ENCODE measurements around the gene LRRC27.

DNA sequence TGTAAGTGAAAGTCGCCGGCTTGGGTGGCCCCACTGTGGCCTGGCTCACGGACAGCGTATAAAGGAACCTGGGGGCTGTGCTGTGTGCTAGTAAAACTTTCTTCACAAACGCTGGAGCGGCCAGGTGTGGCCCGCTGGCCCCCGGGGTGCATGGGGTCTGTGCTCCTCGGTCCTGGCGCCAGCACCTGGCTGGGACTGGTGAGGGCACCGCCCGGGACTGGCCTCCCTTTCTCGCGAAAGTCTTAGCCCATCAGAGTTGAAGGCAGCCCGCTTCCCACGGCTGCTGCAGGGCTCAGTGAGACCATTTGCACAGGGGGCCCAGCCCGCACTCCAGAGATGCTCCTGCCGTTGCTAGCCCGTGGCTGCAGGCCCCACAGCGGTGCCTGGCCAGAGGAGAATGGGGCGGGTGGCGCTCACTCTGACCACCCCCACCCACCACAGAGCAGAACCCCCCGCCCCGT, 70.8 kb downstream of the LRRC27 start:
- TF ChIP-seq, protein P1, sequence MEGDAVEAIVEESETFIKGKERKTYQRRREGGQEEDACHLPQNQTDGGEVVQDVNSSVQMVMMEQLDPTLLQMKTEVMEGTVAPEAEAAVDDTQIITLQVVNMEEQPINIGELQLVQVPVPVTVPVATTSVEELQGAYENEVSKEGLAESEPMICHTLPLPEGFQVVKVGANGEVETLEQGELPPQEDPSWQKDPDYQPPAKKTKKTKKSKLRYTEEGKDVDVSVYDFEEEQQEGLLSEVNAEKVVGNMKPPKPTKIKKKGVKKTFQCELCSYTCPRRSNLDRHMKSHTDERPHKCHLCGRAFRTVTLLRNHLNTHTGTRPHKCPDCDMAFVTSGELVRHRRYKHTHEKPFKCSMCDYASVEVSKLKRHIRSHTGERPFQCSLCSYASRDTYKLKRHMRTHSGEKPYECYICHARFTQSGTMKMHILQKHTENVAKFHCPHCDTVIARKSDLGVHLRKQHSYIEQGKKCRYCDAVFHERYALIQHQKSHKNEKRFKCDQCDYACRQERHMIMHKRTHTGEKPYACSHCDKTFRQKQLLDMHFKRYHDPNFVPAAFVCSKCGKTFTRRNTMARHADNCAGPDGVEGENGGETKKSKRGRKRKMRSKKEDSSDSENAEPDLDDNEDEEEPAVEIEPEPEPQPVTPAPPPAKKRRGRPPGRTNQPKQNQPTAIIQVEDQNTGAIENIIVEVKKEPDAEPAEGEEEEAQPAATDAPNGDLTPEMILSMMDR (IDR thresholded peaks at IDR 0.05 in 8 of 11, conservative IDR thresholded peaks at IDR 0.05 in 3 of 11): no peak
- TF ChIP-seq POLR2A (IDR thresholded peaks at IDR 0.05): no peak

Data from spleen (tissue), 7 donors.